Stomach (tissue), 4 donors: ENCODE measurements around the gene SPNS1.

Source experiments
- CTCF ChIP-seq, 7 experiments: fragments of 450-650 bp in 4 of 7; fragments of 200-600 bp in 3 of 7; sonication (generic) in 3 of 7; IDR thresholded peaks; one replicate each; pipeline ENCODE4 v1.5.1; 2016 to 2019; ENCODE audit warnings: antibody characterized with exemption in 7 of 7, control low read depth in 2 of 7, mild to moderate bottlenecking in 1 of 7
- EP300 ChIP-seq: sonication (generic); formaldehyde crosslinking; IDR thresholded peaks from one replicate; pipeline ENCODE4 v1.6.1; 2017; ENCODE audit warnings: antibody characterized with exemption
- POLR2A ChIP-seq, 4 donors: fragments of 450-650 bp; IDR thresholded peaks; one replicate each; pipeline ENCODE4 v1.6.1; 2016; ENCODE audit warnings: antibody characterized with exemption in 4 of 4, control low read depth in 2 of 4, mild to moderate bottlenecking in 1 of 4, moderate library complexity in 1 of 4

GRCh38 chr16:29011851-29012250 is 37.3 kb downstream of the SPNS1 start:
- TF ChIP-seq POLR2A (IDR thresholded peaks at IDR 0.05) (no peak), CTCF (IDR thresholded peaks at IDR 0.05) (no peak), EP300 (no peak)
